Daoy (cell line): Measurements from ENCODE around the gene TRAF3IP3. TPM values are rescaled to one million over a fixed set of nuclear protein-coding genes. Genes with fewer than 3 reads are reported as not detected.

Source experiments
- DNase-seq: peaks from one replicate; pipeline ENCODE4 v3.0.0-alpha.2; 2015; ENCODE audit warnings: low read depth
- total RNA-seq: library from RNA; depleted of rRNA; stranded (reverse); fragments of >200 nt; shearing (Covaris generic); gene quantifications from 2 replicates; pipeline ENCODE4 v1.2.3, GENCODE V29; 2014

The TRAF3IP3 gene
- total RNA-seq, 1 experiment from 2014 or later, result not detected

DNA sequence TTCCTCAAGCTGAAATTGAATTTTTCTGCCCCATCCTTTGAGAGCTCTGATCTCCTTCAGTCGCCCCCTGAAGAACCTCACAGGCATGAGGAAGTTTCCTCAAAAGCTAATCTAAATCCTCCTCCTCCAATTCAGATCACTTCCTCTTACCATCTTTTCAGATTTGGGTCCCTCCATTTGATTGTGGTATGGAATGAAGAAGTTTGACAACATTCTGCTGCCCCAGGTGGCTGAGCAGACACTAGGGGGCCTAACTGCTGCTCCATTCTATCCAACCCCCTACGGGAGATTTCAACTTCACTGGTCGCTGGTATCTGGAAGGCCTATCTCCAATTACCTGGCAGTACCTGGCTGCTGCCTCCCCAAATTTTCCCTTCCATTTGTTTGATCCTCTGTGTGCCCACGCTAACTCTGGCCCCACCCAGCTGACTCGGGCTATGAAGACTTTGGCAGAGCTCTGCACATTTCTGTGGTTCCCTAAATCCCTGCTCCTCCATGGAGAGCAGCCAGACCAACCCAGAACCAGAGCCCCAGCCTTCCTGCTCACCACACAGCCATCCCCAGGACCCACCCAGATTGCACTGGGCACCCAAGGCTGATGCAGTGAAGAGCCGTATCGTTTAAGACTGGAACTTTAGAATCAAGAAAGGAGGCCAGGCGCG lies 42.3 kb downstream of the TRAF3IP3 start:
- DNase-seq, result no peak

DNA sequence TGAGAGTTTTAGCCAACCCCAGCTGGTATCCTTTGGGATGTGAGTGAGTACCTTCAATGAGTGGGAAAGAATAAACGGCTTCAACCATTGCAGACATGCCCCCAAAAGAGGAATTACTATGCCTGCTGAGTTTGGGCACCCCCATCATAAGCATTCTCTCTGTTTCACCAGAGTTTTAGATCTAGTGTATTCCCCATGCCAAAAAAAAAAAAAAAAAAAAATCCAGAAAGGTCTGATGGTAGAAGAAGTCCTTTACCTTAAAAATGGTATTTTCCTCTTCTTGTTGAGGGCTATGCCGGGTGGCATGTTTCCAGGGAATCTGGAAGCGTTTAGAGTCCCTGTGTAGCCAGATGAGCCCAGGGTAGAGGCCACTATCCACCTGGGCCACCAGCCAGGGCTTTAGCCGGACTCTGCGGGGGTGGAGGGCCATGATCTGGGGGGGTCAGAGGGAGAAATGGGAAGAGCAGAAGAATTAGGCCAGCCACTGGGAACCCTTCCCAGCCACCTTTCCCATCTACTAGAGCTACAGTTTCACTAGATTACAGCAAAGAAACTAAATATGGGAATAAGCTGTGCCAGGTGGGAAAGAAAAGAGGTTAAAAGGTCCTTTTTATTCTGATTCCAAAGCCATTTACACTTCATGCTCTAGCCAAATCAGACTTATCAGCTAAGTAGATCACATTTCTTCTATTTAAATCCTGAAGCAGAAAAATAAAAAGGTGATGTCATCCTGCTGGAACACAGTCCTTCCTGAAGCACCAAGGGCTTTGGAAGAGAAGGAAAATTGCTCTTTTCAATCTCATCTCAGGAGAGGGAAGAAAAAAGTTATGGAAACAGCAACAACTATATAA lies 45.4 kb downstream of the TRAF3IP3 start:
- DNase-seq, result no peak

DNA sequence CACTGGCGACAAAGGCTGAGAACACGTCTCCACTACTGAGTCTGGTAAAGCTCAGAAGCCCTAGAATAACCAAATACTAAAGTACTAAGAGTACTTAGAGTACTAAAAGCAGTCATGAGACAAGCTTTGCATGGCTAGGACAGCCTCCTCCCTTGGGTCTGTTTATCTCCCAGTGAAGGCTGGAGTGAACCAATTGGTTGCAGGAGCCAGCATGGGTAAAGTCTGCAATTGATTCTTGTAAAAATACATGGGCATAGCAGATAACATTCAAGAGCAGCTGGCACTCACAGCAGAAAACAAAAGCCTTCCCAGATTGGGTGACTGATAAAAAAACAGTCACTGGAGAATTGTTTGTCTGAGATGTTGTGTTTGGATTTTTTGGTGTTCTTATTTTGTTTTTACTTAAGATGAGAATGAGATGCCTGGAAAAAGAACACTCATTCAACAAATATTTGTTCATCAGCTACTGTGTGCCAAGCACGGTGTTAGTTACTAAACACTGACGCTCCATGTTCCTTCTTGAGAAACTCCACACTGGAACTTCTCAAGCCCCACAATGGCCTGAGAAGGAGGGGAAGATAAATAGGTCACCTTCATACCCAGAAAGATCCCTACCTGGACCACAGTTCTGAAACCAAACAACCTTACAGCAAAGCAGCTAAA lies 46.4 kb downstream of the TRAF3IP3 start:
- no peak for DNase-seq

DNA sequence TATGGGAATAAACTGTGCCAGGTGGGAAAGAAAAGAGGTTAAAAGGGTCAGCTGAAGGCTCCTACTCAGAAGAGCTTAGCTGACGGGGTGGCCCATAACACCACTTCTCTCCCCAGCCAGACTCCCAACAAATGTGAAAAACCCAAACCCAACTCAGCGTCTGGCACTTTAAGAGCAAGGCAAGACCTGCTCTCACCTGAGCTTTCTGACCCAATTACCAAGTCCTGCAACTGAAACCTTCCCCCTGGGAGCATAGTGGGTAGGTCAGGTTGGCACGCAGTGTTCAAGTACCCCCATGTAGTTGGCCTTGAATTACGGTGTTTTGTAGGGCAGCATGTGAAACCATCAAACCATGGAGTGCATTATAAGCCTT lies 46.9 kb downstream of the TRAF3IP3 start:
- no peak for DNase-seq

DNA sequence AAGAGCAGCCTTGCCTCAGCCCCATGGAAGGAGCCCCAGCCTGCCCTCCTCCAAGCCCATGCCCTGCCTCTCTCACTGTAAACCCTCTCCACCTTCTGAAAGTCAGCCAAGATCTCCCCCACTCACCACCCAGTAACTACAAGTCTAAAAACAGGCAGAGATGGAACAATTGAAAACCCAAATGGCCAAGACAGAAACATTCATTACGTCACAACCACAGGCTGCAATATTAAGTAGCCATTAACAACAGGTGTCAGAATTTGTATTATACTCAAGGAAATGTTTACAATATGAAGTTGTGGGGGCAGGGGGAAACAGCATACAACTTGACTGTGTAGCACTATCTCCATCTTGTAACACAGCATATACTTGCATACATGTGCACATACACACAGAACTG lies 47.7 kb downstream of the TRAF3IP3 start:
- DNase-seq, result no peak

DNA sequence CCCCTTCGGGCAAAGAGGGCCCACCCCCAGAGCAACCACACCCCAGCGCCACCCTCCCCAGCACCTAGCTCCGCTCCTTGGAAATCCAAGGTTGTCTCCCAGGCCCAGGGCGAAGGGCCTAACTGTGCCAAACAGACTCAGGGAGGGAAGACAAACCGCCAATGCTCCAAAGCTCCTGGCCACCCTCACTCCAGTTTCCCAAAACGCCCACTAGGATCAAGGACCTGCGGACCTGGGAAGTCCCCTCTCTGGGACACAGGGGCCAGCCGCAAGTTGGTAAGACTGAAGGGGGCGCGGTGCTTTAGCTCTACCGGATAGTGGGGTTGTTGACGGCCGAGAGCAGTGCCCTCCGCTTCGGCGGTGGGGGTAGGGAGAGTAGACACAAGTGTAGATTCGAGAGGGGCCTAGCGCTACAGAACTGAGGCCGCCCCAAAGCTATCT lies 49.5 kb downstream of the TRAF3IP3 start:
- no peak for DNase-seq

DNA sequence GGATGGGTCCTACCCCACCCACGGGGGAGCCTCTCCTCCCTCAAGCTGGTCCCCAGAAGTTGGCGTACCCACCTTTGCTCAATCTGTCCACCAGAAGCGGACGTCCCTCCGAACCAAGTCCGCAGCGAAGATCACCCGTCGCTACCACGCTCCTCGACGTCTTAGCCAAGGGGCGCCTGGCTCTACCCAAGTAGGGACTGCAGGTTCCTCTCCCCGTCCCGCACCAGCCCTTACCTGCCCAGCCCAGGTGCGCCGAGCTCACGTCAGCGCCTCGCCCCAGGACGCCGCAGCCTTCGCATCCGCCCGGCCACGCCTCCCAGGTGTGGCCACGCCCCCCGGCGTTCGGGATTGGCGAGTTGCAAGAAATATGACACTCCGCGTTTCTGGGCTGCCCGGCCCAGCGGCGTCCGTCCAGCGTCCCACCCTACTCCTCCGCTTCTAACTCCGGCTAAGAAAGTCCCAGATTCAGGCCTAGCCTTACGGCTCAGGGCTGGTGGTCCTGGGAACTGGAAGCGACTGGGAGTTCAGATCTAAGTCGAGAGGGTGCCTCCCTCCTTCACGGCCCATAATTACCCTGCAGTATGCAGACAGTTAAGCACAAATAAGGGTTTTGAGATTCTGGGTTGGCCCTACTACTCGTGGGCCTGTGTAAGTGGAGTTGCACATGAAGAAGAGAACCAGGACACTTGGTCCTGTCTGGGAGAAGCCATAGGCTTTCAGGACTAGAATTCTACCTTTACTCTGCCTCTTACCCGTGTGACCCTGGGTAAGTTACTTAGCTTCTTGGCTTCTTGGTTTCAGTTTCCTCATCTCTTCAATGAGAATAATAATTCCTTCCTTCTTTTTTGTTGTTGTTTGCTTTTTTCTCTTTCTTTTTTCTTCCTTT lies 50.3 kb downstream of the TRAF3IP3 start, which contains the start of gene IRF6:
Gene IRF6, minus strand, starts transcription at position 268 of the 886 bp plus-strand sequence. CDS start 4,729 bp downstream, outside the sequence.
- no peak for DNase-seq

DNA sequence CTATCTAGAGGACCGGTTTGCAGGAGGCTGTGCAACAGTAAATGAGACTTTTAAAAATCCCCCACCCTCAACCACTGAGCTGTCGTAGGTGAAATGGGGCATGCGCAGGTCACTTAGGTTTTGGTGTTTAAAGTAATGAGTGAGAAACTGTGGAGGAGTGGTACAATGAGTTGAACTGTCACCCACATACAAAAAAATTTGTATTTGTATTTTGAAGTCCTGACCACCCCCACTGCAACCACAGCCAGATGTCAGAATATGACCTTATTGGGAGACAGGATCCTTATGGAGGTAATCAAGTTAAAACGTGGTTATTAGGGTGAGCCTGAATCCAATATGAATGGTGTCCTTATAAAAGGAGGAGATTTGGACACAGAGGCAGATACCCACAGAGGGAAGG lies 51.7 kb downstream of the TRAF3IP3 start:
- no peak for DNase-seq

DNA sequence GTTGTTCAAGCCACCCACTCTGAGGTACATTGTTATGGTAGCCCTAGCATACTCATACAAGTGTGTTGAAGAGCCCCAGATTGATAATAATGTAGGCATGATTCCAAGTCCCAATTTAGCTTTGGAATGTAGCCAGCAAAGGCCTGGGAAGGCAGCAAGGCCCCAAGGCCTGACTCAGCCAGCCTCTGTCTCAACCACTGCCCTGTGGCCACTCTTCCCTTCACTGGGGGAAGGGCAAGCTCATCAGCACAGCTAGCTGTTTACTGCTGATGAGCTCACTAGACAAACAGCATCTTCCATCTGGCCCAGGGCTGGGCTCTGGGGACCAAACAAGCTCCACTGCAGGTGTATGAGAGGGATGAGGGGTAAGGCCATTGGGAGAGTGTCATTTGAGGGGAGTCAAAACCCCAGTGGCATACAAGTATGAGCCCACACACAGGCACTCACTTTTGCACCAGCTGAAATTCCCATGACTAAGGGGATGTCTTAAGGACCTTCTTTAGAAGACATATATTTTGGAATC lies 52.3 kb downstream of the TRAF3IP3 start:
- peak; percentile 97 for DNase-seq

DNA sequence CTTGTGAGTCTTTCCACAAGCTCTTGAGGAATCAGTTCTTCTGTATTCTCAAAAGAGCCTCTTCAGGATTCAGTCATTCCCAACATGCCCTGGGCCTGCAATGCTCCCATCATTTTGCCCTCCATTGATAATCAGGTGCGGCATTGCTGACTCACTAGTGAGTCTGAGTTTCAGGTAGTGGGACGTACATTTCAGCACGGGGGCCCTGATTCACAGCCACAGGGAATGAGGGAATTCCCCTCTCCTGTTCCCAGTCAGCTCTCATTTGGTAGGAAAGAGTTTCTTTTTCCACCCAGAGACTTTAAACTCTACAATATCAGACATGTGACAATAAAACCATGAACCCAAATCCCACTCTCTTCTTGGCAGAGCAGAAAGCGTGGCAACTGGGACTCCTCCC lies 53.8 kb downstream of the TRAF3IP3 start:
- peak; percentile 26 for DNase-seq

DNA sequence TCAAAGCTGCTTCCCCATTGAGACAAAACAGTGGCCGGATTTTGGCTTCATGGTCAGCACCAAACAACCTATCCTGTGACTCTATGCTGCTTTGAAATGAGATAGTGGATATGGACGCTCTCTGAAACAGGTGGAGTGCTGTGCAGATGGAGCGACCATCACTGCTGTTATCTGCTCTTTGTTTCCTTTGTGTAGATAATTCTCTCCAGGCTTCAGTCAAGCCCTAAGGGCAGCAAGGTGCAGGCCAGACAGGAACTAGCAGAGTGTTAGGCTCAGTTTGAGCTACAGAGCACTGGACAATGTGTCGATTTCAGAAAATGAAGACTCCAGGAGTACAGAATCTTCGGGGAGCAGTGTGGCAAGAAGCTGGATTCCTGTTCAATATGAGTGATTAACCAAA lies 54.9 kb downstream of the TRAF3IP3 start:
- no peak for DNase-seq

DNA sequence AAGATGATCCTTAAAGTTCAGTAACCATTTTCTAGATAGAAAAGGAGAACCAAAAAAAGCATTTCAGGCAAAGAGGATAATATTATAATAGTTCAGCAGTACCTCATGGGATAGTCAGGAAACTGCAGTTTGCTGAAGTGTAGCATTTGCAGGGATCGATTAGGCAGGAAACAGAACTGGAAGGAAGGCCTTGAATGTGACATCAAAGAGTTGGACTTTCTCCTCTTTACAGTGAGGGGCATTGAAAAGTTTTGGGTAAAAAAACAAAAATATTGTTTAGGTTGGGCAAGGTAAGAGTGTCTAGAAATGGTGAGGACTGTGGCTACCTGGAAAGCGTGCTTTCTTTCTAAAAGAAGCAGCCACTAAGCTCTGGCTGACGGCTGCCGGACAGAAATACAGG lies 58.0 kb downstream of the TRAF3IP3 start:
- DNase-seq, result no peak

DNA sequence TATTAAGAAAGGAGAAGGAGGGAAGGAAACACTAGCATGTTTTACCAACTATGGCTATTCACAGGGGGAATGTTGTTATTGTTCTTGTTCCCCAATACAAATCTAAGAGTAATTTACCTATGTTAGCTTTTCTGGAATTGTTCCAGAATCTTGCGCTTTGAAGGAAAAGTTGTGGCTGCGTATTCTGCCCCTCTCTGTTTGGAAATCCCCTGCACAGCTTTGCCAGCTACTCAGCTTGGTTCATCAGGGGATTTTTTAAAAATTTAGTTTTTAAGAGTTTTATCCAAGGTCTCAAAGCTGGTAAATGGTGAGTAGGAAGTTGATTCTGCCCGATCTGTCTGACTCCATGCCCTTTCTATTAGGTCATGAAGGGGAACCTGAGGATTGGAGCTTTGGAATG lies 59.6 kb downstream of the TRAF3IP3 start:
- DNase-seq, result no peak

DNA sequence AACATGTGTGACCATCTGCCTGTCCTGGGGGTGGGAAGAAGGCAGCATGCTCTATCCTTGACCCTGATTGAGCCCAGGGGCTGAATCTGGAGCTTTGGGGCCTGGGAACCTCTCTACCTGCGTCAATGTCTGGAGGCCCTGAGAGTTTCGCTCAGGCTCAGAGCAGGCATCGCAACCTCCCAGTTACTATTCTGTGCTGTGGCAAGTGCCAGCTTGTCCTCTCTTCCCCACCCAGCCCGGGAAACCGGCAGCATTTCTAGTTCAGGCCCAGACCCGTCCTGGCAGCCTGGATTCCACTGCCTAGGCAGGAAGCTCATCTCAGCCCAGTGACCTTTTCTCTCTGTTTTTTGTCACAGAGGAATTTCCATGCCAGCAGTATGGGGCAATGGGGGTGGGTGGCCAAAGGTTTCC lies 60.1 kb downstream of the TRAF3IP3 start:
- no peak for DNase-seq

DNA sequence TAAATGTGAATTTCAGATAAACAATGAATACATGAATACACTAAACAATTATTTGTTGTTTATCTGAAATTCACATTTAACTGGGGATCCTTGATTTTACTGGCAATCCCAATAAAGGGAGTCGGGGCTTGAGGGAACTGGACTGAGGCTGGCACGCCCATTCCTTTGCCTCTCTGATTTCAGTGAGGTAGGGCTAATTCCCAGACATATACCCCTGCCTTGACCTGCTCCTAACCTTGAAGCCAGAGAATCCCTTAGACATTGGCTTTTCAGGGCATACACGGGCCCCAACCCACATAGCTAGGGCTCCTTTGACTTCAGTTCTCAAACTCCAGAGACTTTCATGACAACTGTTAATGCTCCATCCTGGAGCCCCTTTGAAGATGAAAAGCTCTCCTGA lies 61.1 kb downstream of the TRAF3IP3 start:
- DNase-seq, result no peak

DNA sequence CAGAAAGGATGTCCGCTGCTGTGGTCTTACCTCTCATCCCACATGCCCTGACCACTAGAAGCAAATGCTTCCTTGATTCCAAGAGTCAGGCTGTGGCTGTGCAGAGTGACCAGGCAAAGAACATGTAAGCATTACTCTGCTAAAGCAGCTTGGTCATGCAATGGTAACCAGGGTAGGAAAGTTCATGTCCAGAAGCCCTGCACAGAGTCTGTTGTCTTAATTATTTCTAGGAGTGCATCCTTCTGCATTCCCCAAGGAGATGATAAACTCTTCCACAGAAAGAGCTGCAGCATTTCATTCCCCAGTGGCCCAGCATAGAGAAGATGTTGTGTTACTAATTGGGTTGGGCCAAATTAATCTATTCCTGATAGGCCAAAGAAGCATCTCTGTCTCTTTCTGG lies 61.8 kb downstream of the TRAF3IP3 start:
- DNase-seq, result no peak

DNA sequence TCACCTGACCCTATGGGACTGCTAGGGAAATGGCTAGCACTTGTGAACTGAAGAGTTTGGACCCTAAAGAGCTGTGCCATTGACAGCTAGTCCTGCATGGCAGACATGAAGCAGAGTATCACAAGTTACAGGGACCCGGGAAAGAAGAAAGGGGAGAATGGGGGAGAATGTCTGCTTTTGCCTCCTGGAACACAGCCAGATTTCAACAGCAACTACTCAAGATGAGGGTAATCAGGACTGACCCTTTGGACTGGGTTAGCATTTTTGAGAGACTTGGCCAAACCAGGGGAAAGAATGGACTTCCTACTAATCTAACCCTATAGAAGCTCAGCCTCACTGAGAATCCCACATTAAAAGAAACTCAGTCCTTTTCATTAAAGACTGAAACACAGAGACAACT lies 63.2 kb downstream of the TRAF3IP3 start:
- DNase-seq, result no peak

DNA sequence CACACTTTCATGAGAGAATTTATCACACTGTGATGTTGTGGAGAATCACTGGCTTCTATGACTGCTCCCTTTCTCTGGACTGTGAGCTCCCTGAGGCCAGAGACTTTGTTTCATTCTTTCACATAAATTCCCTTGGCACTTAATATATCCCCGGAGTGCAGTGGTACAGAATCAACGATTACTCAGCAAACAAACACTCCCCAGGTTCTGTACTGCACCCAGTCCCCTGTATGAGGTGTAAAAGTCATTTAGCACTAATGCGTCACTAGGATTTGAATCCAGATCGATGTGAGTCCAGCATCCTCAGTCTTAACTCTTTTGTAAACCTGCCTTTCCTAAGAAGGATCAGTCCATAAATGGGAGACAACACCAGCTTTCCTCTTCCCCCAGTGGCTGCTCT lies 65.1 kb downstream of the TRAF3IP3 start:
- DNase-seq, result no peak

DNA sequence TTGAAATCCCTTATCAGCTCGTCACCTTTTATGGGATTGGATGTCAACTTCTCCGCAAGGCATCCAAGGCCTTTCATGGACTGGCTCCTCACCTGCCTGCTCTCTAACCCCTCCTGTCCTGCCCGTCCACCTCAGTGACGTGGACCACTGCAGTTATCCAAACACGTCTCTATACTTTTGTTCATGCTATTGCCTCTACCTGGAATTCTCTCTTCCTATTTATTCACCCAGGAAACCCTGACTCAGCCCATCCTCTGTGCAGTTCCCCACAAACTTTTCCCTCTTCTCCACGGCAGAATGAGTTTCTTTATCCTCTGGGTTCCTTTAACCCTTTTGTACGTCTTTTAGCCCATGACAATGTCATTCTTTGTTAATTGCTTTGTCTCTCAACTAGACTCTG lies 66.9 kb downstream of the TRAF3IP3 start:
- no peak for DNase-seq

DNA sequence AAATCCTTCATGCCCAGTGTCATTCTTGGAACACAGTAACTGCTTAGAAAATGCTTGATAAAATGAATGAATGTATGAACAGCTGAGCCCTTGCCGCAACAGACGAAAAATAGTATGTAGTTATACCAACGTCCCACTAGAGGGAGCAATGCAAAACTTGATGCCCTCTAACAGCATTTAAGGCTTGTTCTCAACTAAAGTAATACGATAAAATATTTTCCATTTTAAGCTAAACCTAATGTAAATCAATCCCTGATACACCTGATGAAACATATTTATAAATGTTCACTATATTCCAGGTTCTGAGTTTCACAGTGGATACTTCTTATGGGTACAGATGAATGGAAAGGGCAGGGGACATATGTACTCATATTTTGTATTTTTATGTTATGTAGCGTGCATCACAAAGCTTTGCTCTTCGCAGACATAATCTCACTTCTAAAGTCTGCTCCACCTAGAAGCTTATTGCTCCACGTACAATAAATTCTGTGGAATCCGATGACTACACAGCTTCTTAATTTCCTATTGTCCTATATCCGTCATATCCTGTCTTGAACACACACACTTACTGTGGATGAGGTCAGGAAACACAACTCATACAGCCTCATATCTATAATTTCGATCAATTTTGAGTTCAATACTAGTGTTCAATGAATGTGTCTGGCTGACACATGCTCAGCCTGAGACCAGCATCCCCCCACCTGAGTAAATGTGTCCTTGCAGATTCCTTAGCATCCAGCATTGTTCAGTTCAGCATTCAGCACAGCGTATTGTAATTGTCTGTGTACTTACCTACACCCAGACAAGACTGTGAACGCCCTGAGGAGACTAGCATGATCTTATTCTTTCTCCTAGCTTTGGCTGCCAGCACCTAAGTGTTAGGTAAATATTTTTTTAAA lies 67.5 kb downstream of the TRAF3IP3 start:
- DNase-seq, result peak; percentile 62
